CD4-positive, alpha-beta T cell treated with Interferon alpha-2 for 1 hour (primary cell): Measurements from ENCODE around the gene CORO7.
"Not testable (repeated sequence)": the region's sequence is repeated elsewhere in the genome, so short reads cannot be mapped to it uniquely, and the experiment has no call there.

Source experiments
- DNase-seq, 2 donors: peaks; one replicate each; pipeline ENCODE4 v3.0.0-alpha.2; 2020 to 2022

The CORO7 gene

GRCh38 chr16:4350365-4350786, 66.0 kb downstream of the CORO7 start:
- DNase-seq: no peak

- DNase-seq: no peak
These were observed 67.1 kb downstream of the CORO7 start for GRCh38 chr16:4349332-4349731.

DNA sequence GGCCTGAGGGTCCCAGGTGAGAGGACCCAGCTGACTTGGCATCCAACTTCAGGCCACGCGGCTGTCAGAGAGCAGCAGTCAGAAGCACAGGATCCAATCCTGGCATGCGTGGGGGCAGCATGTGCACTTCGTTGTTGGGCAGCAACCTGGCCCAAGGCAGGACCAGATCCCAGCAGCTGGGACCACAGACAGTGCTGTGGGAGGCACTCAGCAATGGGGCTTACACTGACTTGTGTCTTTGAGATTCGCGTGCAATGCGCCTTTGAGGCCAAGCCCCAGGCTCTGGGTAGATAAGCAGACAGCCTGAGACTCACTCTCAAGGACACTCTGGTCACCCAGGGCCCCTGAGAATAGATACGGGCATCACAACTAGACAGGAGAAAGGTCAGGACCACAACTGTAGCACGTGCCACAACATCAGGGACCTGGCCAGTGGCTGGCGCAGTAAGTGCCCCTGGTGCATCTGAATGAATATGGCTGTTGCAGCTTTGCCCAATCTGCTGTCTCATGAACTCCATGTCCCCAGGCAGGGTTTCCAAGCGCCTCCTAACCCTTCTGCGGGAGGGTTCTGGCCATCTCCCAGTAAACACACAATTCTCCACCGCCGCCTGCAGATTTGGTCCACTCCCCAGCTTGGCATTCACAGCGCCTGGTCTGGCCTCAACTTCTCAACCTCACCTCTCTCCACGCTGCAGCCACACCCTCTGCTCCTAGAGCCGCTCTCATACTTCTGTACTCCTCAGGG, 68.5 kb downstream of the CORO7 start:
- no peak for DNase-seq

GRCh38 chr16:4347010-4347409, 69.4 kb downstream of the CORO7 start:
- no peak for DNase-seq

- DNase-seq: no peak
These were observed 70.3 kb downstream of the CORO7 start for GRCh38 chr16:4345836-4346781.

- DNase-seq: no peak
These were observed 71.2 kb downstream of the CORO7 start for GRCh38 chr16:4344983-4345835.

- not testable (repeated sequence) for DNase-seq
These were observed 72.0 kb downstream of the CORO7 start for GRCh38 chr16:4344300-4344982.

GRCh38 chr16:4342866-4343744, 73.3 kb downstream of the CORO7 start:
- DNase-seq: no peak

GRCh38 chr16:4341250-4341649, 75.1 kb downstream of the CORO7 start:
- no peak for DNase-seq

DNA sequence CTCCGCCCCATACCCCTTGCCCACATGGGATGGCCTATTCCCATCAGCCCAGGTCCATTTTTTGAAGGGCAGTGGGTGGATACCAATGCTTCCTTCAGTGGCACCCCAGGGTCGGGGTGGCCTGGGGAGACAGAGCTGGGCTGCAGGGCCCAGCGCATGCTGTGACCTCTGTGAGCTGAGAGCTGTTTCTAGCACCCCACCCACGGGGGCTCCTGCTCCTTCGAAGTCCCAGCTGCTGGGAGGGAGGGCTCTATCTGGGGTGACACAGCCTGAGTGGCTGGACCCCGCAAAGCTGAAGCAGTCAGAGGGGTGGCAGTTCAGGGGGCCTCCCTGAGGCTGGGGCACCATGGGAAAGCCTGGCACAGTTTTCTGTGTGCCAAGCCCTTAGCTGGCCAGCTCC, 76.0 kb downstream of the CORO7 start:
- no peak for DNase-seq

DNA sequence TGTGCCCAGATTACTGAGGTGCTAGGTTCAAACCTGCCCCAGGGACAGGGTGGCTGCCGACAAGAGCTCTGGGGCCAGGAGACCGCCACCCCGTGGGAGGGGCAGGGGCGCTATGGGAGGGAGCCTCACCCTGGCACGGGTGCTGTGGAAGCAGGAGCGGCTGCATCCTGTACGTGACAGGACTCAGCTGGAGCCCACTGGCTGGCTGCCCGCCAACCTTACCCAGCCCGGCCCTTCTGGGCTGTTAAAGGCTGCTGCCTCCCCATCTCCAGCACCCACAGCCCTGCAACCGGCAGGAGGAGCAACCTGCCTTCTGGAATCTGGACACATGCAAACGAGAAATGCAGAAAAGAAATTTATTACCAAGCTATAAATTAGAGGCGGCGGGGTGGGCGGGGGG, 76.5 kb downstream of the CORO7 start:
- DNase-seq: no peak

GRCh38 chr16:4339455-4339854, 76.9 kb downstream of the CORO7 start:
- DNase-seq: no peak

- DNase-seq: no peak
These were observed 77.6 kb downstream of the CORO7 start for GRCh38 chr16:4338712-4339299.

DNA sequence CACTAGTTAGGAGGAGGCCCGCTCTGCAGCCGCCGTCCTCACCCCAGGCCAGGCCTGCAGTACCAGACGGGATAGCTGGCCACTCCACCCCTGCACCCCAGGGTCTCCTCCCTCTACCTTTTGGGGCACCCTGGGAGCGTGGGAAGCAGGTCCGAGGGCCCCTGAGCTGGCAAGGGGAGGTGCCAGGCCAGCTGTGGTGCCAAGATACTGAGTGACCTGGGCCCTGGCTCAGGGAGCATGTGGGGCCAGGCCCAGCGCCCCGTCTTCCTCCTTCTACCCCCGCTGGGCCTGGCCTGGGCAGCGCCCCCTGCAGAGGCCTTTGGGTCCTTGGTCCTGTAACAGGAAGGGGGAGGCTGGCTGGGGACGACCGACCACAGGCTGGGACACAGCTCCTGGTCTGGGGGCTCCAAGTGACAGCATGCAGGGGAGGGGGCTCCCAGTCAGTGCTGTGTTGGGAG, 78.2 kb downstream of the CORO7 start:
- DNase-seq: no peak

DNA sequence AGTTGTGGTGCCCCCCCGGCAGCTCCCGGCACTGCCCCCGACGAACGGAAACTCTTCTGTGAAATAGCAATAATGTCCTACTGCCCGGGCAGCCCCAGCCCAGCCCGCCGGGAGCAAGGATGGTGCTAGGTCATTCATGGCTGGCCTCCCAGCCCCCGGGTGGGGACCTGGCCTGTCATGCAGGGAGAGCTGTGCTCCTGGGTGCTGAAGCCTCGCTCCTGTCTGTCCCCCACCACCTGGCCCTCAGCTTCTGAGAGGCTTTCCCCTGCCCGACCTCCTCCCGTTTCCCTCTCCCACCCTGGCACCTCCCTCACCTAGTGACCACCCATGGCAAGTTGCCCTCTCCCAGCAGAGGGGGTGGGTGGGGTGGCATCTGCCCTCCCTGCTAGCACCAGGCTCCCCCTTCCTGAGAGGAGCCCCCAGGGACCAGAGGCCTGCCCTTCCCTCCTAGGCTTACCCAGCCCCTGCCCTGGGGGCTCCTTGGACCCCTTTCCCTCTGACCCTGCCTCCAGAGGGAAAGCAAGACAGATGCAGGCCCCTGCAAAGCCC, 78.8 kb downstream of the CORO7 start:
- no peak for DNase-seq

- no peak for DNase-seq
These were observed 79.5 kb downstream of the CORO7 start for GRCh38 chr16:4336701-4337539.

- DNase-seq: no peak
These were observed 81.5 kb downstream of the CORO7 start for GRCh38 chr16:4334724-4335495.

- DNase-seq: not testable (repeated sequence)
These were observed 82.7 kb downstream of the CORO7 start for GRCh38 chr16:4333714-4334113.

DNA sequence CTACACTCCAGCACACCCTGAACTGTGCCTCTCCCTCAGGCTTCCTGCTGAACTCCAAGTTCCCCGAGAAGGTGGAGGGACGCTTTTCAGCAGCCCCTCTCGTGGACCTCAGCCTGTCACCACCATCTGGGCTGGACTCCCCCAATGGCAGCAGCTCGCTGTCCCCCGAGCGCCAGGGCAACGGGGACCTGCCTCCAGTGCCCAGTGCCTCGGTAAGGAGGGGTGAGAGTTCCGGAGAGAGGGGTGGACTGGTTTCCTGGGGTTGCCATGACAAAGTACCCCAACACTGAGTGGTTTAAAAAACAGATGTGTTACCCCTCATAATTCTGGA, 83.1 kb downstream of the CORO7 start:
- DNase-seq: no peak
